ENCODE measurements around the gene MYO3A.

MYO3A gene

GRCh38 chr10:26215935-26216584, 282.0 kb downstream of the MYO3A start:
- no peak for DNase-seq

- DNase-seq = no peak
Observed at GRCh38 chr10:26216585-26217395, 282.8 kb downstream of the MYO3A start, which contains the start of gene GAD2. GAD2 (plus strand) TSS chr10:26216774; CDS start chr10:26216810, 36 bp downstream.

- no peak for DNase-seq
Observed at GRCh38 chr10:26217396-26218086, 283.5 kb downstream of the MYO3A start.

GRCh38 chr10:26219676-26220075, 285.6 kb downstream of the MYO3A start:
- DNase-seq = no peak

GRCh38 chr10:26220901-26221300, 286.9 kb downstream of the MYO3A start:
- DNase-seq = no peak

GRCh38 chr10:26221541-26221940, 287.5 kb downstream of the MYO3A start:
- DNase-seq = no peak

GRCh38 chr10:26222563-26222962, 288.5 kb downstream of the MYO3A start:
- DNase-seq = no peak

- no peak for DNase-seq
Observed at GRCh38 chr10:26225322-26225721, 291.3 kb downstream of the MYO3A start.

- no peak for DNase-seq
Observed at GRCh38 chr10:26227786-26228185, 293.8 kb downstream of the MYO3A start.

GRCh38 chr10:26232174-26232573, 298.1 kb downstream of the MYO3A start:
- no peak for DNase-seq

GRCh38 chr10:26235761-26236160, 301.7 kb downstream of the MYO3A start:
- DNase-seq = no peak

- DNase-seq = no peak
Observed at GRCh38 chr10:26238378-26238777, 304.3 kb downstream of the MYO3A start.

GRCh38 chr10:26242706-26243350, 308.8 kb downstream of the MYO3A start:
- DNase-seq = no peak

- no peak for DNase-seq
Observed at GRCh38 chr10:26243351-26243720, 309.3 kb downstream of the MYO3A start.

GRCh38 chr10:26249681-26250080, 315.7 kb downstream of the MYO3A start:
- no peak for DNase-seq

GRCh38 chr10:26251925-26252324, 317.9 kb downstream of the MYO3A start:
- no peak for DNase-seq

- DNase-seq = no peak
Observed at GRCh38 chr10:26254616-26255015, 320.6 kb downstream of the MYO3A start.

GRCh38 chr10:26259341-26259740, 325.3 kb downstream of the MYO3A start:
- DNase-seq = no peak

All from central memory CD4-positive, alpha-beta T cell (primary cell).